Measurements from ENCODE around the gene NLGN2.

NLGN2 gene

GRCh38 chr17:7467498-7467897, 59.9 kb downstream of the NLGN2 start:
- no peak for DNase-seq

- no peak for DNase-seq
Measured at GRCh38 chr17:7468290-7468689, 60.6 kb downstream of the NLGN2 start.

- no peak for DNase-seq
Measured at GRCh38 chr17:7468804-7469389, 61.3 kb downstream of the NLGN2 start.

All from NCI-H2227 treated with DMSO at 0.1 percent for 48 hours (cell line).